KOPT-K1 (cell line): ENCODE data around the gene TSPAN9.

Source experiments
- H3K27ac ChIP-seq: fragments of 200-600 bp; sonication (generic); 2 replicates; pipeline ENCODE4 v1.5.1; 2016; ENCODE audit warnings: antibody characterized with exemption, mild to moderate bottlenecking, low read depth, low read length; ENCODE audit not compliant: poor library complexity, severe bottlenecking
- H3K36me3 ChIP-seq: fragments of 200-600 bp; sonication (generic); 2 replicates; pipeline ENCODE4 v1.5.1; 2017; ENCODE audit warnings: antibody characterized with exemption, mild to moderate bottlenecking, low read length, moderate library complexity; ENCODE audit not compliant: insufficient read depth
- H3K9me3 ChIP-seq: fragments of 200-600 bp; sonication (generic); 2 replicates; pipeline ENCODE4 v1.5.1; 2017; ENCODE audit warnings: antibody characterized with exemption, low read length, mild to moderate bottlenecking; ENCODE audit not compliant: insufficient read depth, poor library complexity, severe bottlenecking

Gene TSPAN9

GRCh38 chr12:3141339-3142321 lies 64.5 kb downstream of the TSPAN9 start:
- no peak overlapping the region for H3K27ac ChIP-seq
- no peaks in the 10 kb centered on the region for H3K9me3 ChIP-seq
- H3K36me3 ChIP-seq: no peaks in the 10 kb centered on the region

DNA sequence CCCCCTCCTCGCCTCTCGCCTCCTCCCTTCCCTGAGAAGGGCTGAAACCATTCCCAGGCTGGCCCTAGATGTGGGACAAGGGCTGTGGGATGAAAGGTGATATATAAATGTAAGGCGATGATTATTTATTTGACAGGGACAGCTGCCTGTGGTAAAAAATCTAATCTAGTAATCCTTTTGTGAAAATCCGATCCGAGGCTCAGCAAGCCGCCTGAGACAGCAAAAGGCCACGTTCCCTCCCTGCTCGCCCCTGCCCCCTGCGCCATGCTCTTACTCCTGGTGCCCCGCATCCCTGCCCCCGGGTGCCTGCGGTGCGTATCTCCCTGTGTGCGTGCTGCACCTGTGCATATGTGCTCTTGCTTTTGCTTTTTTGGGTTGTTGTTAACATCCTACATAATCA lies 65.2 kb downstream of the TSPAN9 start:
- no peaks in the 10 kb centered on the region for H3K9me3 ChIP-seq
- H3K27ac ChIP-seq: no peak overlapping the region
- H3K36me3 ChIP-seq: no peaks in the 10 kb centered on the region

- Histone ChIP-seq H3K27ac (no peak overlapping the region), H3K9me3 (no peaks in the 10 kb centered on the region), H3K36me3 (no peaks in the 10 kb centered on the region)
Observed at GRCh38 chr12:3144495-3144894, 67.3 kb downstream of the TSPAN9 start.

GRCh38 chr12:3145033-3145432 lies 67.9 kb downstream of the TSPAN9 start:
- no peak overlapping the region for H3K27ac ChIP-seq
- H3K36me3 ChIP-seq: no peaks in the 10 kb centered on the region
- no peaks in the 10 kb centered on the region for H3K9me3 ChIP-seq

GRCh38 chr12:3145546-3146310 lies 68.5 kb downstream of the TSPAN9 start:
- Histone ChIP-seq H3K27ac (no peak overlapping the region), H3K9me3 (no peaks in the 10 kb centered on the region)

DNA sequence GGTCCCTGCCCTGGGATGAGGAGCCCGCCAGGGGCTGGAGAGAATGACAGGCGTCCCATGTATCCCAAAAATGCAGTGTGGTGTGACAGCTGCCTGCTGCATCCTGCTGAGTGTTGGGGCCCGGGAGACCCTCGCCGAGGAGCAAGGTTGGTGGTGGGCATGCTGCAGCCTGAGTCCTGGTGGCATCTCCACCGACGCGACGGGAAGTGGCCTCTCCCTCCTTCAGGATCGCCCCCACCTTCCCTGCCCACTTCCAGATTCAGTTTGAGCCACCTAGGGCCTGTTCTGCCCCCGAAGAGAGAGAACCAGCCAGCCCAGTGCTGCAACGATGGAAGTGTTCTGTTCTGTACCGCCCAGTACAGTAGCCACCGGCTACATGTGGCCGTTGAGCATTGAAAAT lies 70.1 kb downstream of the TSPAN9 start:
- Histone ChIP-seq H3K27ac (no peak overlapping the region), H3K9me3 (no peaks in the 10 kb centered on the region), H3K36me3 (no peaks in the 10 kb centered on the region)

More at GRCh38 chr12:3145546-3146310, 68.5 kb downstream of the TSPAN9 start:
- H3K36me3 ChIP-seq: no peaks in the 10 kb centered on the region

DNA sequence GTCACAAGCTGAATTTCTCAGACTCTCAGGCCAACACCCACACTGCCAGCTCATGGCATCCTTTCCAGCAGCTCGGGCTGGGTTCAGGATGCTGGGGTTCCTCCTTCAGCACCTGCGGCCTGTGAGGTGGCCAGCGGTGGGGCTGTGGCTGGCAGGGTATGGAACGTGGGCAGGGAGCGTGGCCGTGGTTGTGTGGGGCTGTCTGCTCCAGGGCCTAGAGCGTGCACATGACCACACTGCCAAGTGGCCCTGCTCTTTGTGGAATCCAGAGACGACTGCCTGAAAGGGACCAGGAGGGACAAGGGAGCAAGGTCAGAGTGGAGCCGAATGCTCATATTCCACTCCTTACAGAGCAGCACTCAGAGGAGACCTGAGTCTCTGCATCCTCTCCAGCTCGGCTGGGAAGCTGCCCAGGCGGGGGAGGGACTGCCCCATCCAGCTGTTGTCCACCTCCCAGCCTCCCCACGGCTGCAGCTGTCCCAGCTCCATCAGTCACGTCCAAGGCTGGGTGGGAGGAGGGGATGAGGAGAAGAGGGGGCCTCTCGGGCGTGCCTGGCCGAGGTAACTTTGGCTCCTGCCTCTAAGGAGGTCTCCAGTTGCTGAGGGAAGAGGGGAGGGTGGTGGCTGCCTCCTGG lies 71.3 kb downstream of the TSPAN9 start:
- Histone ChIP-seq H3K36me3 (no peaks in the 10 kb centered on the region), H3K9me3 (no peaks in the 10 kb centered on the region), H3K27ac (no peak overlapping the region)

- Histone ChIP-seq H3K36me3 (no peaks in the 10 kb centered on the region), H3K9me3 (no peaks in the 10 kb centered on the region), H3K27ac (no peak overlapping the region)
Observed at GRCh38 chr12:3149515-3150307, 72.5 kb downstream of the TSPAN9 start.

- no peak overlapping the region for H3K27ac ChIP-seq
- no peaks in the 10 kb centered on the region for H3K36me3 ChIP-seq
- H3K9me3 ChIP-seq: no peaks in the 10 kb centered on the region
Observed at GRCh38 chr12:3150308-3150670, 73.1 kb downstream of the TSPAN9 start.

DNA sequence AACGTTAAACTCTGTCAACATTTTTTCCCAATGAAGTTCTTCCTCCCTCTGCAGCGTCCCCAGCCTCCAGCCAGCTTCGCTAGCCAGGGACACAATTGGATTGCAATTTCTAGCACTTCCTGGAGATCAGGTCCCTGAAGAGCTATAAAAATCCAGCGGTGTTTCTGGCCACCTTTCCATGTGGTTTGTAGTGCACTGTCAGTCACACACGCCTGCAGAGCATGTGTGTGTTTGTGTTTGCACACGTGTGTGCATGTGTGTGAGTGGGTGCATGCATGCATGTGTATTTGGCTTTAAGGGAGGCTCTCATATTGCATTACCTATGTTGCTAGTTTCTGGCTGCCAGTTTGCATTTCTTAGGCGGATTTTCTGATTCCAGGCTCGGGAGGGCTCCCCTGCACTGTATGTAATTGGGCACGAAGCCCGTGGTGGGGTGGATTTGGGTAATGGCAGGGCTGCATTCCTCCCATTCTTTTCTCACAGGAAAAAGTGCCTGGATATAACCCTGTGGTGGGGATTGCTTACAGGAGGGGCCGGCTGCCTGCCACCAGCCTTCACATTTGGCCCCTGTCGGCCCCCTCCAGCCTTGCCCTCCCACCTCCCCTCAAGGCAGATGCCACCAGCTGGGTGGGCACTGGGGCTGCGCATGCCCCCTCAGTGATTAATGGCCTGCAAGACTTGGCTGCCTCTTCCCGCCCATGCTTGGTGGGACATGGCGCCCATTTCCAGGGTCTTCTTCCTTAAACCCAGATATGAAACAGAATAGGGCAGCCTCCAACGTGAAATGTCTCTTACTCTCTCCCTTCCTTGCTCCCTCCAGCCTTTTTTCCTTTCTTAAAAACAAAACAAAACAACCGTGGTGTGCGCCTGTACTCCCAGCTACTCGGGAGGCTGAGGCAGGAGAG lies 74.0 kb downstream of the TSPAN9 start:
- Histone ChIP-seq H3K27ac (no peak overlapping the region), H3K36me3 (no peaks in the 10 kb centered on the region), H3K9me3 (no peaks in the 10 kb centered on the region)

- Histone ChIP-seq H3K36me3 (no peaks in the 10 kb centered on the region), H3K9me3 (no peaks in the 10 kb centered on the region), H3K27ac (no peak overlapping the region)
Observed at GRCh38 chr12:3152011-3152511, 74.9 kb downstream of the TSPAN9 start.

DNA sequence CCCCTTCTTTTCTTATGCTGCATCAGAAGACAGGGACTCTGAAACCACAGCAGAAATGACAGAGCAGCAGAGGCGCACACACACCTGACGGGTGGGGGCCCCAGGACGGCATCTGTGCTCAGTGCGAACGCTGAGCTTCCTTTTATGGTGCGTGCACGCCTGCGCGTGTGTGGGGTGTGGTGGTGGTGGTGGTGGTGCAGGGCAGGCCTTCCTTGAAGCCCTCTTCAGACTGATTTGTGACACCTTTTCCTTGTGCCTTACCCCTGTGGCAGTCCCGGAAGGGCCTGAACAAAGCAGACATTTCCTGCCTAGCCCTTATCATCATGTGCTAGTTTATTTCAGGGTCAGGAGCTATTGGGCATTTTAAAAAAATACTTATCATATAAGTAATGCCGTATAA lies 75.7 kb downstream of the TSPAN9 start:
- Histone ChIP-seq H3K27ac (no peak overlapping the region), H3K36me3 (no peaks in the 10 kb centered on the region), H3K9me3 (no peaks in the 10 kb centered on the region)

GRCh38 chr12:3154006-3154405 lies 76.8 kb downstream of the TSPAN9 start:
- no peaks in the 10 kb centered on the region for H3K9me3 ChIP-seq

More at GRCh38 chr12:3154006-3154405, 76.8 kb downstream of the TSPAN9 start:
- no peak overlapping the region for H3K27ac ChIP-seq
- H3K36me3 ChIP-seq: no peaks in the 10 kb centered on the region
